HG03575 (cell line): Measurements from ENCODE around the gene RBMS3.
"Not testable (repeated sequence)": the region's sequence is repeated elsewhere in the genome, so short reads cannot be mapped to it uniquely, and the experiment has no call there.

Source experiments
- ATAC-seq: cut with Tn5 transposase; IDR thresholded peaks from one replicate; pipeline ENCODE4 v1.9.1; 2021; ENCODE audit not compliant: unreplicated experiment, insufficient number of reproducible peaks, low FRiP score; ENCODE audit errors: extremely low read depth

The RBMS3 gene

DNA sequence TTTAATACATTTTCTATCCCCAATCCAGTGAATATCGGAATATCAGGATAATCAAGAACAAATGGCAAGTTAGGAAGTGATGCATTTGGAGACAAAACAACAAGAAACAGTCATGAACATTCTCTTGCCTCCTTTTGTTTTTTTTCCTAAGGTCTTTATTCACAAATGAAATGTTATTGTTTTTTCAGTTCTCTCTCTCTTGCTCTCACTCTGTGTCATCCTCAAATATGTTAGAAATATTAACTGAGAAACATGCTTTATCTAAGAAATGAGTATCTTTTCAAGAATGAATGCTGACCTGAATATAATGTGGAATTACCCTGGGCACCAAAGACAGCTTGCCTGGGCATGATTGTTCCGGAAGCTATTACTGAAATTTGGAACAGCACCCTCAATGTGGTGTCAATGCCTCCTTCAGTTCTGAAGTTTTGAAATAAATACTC lies 51.3 kb downstream of the RBMS3 start:
- ATAC-seq, result no peak

DNA sequence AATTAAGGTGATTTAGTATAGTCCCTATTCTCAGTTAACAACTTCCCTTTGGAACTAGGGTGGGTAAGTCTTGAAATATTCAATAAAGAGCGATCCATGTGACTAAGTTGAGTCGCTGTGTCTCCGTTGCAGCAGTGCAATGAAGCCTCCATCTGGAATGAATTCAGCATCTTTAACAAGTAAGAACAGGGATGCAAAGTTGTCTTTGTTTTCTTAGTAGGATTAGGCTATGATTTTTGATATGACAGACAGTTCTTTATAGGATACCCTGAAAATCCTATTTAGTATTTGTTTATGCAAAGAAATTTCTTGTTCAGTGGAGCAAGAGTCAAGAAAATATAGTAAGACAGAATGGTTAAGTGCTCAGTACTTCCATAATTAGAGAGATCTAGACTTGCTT lies 52.7 kb downstream of the RBMS3 start:
- no peak for ATAC-seq

DNA sequence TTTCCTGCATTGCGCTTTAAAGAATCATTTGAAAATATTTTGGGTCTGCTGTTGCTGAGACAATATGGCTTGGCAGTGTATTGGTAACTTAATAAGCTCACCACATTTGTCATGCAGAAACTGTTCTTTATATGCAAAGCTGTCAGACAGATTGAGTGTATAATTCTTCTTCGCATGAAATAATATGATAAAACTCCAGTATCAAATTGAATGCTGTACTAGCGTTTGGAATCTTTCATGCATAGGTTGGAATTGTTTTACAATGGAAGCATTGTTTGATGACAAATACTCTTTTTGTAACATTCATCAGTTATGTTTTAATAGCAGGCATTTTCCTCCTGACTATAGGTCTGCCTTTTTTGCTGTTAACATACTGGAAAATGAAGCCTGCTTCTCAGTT lies 53.8 kb downstream of the RBMS3 start:
- no peak for ATAC-seq

DNA sequence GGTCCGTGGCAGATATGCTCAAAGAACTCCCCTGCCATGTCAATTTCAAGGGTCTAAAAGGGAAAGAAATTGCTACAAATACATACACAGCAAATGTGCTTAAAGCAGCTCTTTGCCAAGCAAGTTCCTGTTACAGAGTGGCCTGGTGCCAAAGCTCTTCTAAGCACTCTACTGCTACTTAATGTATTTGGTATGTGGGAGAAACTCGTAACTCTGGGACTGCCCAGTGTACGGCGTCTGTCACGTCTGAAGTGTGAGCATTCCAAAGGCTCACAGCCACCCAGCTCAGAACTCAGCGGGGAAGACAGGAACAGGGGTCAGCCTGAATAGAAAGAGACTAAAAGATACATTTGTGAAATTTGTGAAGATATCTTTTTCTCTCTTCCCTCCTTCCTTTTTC lies 54.6 kb downstream of the RBMS3 start:
- ATAC-seq, result no peak

DNA sequence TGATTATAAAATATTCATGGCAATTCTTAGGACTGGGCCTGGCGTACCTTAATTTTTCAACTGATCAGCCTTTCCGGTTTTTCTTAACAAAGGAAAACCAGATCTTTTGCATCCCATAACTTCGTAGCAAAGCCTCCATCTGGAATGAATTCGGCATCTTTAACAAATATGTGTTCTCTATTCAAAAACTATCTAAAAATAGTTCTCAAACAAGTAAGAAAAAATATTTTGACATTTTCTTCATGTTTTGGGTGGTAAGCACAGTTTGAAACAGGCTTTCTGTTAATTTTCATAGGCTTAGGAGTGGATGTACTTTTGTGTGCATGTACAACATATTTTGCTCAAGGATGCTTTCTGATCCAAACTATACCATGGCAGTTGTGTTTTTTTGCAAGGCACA lies 55.1 kb downstream of the RBMS3 start:
- no peak for ATAC-seq

DNA sequence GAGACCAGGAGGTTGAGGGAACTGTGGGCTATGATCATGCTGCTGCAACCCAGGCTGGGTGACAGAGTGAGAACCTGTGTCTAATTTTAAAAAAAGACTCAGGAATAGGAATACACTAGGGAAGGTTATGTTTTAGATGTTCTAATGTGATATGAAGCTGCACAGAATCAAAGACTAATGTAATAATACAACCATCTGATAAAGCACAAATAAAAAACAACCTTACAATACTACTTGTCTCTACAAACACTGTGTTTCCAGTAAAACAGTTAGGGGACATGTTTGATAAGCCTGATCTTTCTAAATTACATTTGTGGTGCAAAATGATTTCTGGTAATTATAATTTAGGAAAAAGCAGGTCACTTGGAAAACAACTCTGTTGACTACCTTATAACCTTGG lies 56.7 kb downstream of the RBMS3 start:
- no peak for ATAC-seq

DNA sequence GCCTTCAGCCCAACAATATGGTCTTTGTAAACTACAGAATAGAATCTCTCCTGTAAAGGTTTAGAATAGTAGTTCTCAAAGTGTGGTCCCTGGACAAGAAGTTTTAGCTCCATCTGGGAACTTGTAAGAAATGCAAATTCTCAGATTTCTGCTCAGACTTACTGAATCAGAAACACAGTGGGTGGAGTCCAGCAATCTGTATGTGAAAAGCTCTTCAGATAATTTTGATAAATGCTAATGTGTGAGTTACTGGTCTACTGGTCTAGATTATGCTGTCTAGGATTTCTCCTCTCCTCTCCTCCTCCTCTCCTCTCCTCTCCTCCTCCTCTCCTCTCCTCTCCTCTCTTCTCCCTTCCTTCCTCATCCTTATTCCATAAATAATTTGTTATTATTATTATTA lies 57.5 kb downstream of the RBMS3 start:
- ATAC-seq, result no peak

DNA sequence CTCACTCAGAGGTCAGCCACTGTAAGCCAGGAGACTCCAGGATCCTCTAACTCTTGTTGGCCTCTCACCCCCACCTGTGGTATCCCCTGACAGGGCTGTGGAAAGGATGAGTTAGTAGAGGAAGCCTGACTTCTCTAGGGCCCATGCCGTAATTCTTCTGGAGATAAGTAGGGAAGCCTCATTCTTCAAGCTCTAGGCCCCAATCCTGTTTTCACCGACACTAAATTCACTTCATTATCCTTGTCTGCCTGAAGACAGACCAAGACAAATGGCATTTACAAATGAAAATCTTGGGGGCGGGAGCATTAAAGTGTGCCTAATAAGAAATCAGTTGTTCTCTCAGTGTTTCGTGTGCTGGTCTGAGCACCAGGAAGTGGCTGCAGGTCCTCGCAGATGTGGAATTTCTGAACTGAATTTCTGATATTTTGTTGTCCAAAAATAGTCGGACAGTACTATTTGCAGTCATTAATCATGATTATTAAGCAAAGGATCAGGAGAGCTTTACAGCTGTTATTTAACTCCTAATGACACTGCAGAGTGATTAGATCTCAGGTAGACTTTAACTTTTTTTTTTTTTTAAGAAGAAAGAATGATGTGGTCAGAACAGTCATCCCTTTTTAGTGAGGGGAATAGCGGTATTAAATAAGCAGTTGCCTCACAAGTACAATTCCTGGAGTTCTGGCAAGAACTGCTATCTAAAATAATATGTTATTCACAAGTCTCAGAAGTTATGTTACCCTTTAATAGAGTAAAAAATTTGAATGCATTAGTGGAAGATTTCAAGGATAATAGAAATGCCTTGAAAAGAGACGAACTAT lies 58.4 kb downstream of the RBMS3 start:
- no peak for ATAC-seq

DNA sequence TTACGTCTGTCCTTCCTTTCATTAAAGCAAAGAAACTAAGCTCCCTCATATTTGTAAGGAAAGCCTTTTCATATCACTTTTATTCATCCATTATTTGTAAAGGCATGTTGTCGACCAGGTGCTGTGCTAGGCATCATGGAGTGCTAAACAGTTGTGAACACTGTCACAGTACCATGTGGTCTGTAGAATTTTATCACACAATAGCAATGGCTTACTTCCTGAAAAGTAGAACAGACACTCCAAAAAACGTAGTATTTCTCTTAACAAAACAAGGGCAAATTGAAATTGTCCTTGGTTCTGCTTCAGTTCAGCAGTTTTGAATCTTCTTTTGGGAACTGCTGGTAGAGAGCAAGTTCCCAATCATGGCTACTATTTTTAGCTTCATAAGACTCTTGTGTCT lies 63.3 kb downstream of the RBMS3 start:
- no peak for ATAC-seq

DNA sequence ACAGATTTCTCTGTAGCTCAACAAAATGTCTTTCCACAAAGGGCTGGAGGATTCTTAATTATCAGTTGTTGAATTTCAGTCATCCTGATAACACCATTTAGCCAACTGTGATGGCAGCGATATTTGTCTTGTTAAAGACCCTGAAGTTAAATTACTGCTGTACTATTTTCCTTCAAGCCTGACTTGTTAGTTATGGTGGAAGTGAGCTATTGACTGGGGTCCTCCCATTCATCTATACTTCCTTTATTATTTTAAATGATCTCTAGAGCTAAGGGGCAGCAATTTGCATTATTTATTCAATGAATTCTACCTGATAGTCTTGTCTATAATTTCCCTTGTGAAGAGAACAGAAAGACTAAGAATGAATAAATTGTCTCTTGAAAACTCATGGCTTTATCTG lies 64.1 kb downstream of the RBMS3 start:
- ATAC-seq, result no peak

DNA sequence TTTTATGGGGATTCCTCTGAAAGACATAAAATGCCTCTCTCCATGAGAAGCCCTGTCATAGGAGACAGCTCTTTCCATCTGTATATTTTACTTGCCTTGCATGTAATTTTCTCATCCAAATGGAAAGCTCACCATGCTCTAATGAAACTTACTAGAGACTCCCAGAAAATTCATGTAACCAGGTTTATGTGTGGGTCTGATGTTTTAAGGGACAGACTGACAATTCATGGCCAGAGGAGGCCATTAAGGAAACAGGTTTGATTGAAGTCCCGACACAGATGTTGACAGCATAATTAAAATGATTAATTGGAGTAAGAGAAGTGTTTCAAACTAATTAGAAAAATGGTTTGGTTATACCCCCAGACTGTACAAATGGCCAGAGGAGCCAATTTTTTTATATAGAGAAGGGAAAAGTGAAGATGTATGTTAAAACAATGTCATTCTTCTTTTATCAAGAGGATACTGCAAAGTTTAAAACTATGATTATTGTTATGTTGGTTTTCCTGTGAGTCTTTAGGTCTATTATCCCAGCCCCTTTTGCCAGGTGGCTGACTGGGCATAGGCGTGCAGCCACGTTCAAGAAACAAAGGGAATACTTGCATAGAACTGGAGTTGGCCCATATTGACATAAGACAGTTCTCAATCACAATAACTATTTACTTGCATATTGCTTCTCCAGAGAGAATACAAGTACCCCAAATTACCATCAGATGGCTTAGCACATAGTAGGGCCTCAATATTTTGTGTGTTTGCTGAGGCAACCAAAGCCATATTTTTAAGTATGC lies 64.8 kb downstream of the RBMS3 start:
- ATAC-seq, result no peak

DNA sequence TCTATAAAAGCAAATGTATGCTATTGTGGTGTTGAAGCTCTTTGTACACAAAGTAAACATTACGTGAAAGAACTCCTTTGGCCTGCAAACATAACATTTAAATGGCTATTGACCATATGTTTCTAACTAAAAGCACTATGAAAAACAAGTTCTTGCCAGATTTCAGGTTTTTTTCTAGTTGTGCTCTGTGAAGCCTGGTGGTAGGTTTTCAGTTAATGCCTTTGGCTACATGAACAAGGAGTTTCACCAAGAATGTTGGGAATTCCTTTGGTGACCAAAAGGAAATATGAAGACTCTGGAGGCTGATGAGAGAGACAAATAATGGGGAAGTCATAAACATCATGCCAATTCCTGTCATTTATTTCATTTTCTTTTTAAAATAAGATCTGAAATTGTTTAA lies 66.0 kb downstream of the RBMS3 start:
- ATAC-seq, result no peak

DNA sequence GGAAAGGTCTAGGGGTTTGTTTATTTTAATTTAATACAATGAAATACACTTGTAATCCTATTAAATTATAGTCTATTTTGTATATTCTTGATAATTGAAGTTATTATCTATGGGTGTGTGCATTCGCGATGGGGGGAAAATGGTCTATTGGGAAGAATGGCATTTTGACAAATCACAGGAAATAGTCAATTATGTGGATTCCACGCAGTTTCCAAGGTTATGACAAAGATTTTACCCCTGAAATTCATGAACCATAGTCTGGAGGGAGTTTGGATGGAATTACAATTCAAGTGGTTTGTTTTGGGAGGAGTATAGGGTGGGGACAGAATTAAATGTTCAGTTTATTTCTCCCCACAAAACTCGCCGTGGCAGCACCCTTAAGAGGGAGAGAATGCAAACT lies 66.5 kb downstream of the RBMS3 start:
- no peak for ATAC-seq

DNA sequence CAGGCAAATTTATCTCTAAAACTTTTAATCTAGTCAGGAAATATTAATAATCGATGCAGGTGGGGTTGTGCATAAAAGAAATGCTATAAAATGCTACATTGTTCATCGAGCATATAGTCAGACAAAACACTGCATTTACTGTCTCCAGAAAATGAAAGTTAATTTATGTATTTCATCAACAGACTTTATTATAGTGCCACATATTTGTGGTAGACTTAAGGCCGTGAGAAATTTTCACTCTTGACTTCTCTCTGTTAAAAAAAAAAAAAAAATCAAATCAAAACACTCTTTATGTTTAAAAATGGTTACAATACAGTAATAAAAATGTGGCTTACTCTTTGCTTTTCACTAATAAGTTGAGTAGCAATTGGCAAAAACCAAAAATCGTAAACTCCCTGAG lies 67.4 kb downstream of the RBMS3 start:
- no peak for ATAC-seq

DNA sequence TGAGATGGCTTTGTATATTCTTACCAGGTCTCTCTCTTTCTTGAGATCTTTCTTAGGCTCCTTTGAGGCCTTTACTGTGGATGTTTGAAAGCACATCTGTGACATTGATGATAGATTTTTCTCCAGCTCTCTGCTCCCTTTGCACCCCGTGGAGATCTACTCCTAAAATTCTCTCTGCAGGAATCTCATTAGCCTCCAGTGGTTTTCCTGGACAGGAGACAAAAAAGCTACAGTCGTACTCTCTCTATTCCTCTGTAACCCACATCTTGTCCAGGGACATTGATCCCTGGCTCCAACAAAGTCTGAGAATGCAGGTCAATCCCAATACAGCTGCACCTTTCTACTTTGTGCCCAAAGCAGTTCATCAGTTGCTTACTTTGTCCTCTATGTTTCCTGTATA lies 68.2 kb downstream of the RBMS3 start:
- no peak for ATAC-seq

DNA sequence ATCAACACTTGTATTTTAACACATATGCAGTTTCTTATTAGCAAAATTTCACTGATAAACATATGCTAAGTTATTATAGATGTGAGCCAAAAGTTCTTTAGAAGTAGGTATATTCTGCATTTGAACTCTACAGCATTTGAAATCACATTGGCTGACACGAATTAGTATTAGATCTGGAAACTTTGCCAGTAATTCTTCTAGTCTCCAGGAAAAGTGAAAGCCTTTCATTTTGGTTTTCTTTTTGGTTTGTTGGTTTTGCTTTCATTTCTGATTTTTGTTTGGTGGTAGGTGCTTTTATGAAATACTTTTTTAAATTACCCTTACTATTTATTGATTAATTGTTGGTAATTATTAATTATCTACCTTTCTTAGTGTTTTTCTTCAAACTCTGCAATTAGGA lies 72.9 kb downstream of the RBMS3 start:
- ATAC-seq, result no peak

DNA sequence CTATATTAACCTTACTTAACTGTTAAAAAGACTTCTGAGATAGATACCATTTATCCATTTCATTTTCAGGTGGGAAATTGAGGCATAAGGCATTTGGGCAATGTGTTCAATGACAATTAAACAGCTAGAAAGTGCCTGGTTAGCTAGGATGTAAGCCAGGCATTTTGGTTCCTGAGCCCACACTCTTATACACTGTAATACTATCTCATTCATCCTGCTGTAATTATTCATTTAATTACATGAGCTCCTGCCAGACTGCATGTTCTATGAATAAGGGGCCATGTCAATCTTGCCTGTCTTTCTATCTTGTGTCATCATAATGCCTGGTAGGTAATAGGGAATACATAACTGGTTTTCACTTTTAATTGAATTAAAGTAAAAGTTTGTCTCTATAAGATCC lies 74.0 kb downstream of the RBMS3 start:
- ATAC-seq, result no peak

DNA sequence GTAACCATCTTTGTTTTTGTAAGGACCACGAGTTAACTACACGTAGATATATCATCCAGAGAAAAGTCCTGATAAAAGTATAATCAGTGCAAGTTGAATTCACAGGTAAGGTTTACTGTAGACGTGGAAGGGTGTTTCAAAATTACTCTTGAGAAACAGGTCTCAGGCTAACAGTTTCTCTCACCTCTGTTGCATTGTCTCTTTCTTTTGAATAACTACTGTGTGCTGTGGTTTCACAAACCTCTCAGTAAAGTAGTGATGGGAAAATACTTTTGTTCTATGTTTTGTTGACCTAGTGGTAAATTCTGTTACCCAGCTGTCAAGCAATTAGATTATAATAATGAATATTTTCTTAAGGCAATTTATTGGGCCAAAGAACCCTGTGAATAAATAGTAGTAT lies 75.2 kb downstream of the RBMS3 start:
- no peak for ATAC-seq

DNA sequence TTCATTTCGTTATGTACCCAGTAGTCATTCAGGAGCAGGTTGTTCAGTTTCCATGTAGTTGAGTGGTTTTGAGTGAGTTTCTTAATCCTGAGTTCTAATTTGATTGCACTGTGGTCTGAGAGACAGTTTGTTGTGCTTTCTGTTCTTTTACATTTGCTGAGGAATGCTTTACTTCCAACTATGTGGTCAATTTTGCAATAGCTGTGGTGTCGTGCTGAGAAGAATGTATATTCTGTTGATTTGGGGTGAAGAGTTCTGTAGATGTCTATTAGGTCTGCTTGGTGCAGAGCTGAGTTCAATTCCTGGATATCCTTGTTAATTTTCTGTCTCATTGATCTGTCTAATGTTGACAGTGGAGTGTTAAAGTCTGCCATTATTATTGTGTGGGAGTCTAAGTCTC lies 79.4 kb downstream of the RBMS3 start:
- ATAC-seq, result not testable (repeated sequence)

DNA sequence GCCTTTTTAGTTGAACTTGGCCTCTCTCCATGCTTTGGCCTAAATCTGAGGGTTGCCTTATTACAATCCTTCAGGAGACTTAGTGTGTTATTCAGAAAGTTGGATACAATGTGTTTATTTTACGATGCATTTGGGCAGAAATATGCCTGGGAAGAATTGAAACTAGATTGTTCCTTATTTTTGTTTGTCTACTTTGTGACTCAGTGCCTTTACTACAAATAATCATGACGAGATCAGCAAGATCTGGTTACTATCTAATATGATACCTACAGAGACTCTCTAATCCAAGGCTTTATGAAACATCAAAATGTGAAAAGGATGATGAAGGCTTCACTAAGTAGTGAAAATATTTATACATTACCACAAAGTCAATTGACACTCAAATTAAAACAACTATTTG lies 82.2 kb downstream of the RBMS3 start:
- no peak for ATAC-seq
